ENCODE results near the gene LPAR1.

LPAR1 gene

DNA sequence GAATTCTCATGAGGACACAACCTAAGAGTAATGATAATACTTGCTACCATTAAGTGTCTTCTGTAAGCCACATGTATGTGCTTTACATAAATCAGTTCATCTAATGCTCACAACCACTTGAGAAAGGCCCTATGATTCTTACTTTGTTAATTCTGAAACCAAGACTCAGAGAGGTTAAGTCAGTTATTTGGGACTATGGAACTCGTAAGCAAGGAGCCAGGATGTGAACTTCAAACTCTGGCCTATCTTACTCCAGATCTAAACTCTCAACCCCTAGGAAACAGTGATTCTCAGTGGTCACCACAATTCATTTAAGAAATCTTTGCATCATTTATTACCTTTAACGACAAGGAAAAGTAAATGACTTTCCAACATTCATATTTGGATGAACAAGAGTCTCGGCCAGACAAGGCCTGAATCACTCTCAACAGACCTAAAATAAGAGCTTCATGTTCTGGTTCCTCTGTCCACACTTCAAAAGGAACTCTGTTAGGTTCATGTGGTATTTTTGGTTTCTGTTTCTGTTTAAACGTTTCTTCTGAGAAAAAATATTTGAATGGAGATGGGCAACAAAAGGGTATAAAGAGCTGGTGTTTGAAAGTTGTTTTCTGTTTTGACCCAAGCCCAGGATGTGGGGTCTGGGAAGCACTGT, 104.8 kb downstream of the LPAR1 start:
- H3K4me3 ChIP-seq (ENCODE audit: low read length), result no peak overlapping the region
- no peak for DNase-seq (ENCODE audit: low read depth)
- TF ChIP-seq, protein P1, sequence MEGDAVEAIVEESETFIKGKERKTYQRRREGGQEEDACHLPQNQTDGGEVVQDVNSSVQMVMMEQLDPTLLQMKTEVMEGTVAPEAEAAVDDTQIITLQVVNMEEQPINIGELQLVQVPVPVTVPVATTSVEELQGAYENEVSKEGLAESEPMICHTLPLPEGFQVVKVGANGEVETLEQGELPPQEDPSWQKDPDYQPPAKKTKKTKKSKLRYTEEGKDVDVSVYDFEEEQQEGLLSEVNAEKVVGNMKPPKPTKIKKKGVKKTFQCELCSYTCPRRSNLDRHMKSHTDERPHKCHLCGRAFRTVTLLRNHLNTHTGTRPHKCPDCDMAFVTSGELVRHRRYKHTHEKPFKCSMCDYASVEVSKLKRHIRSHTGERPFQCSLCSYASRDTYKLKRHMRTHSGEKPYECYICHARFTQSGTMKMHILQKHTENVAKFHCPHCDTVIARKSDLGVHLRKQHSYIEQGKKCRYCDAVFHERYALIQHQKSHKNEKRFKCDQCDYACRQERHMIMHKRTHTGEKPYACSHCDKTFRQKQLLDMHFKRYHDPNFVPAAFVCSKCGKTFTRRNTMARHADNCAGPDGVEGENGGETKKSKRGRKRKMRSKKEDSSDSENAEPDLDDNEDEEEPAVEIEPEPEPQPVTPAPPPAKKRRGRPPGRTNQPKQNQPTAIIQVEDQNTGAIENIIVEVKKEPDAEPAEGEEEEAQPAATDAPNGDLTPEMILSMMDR (IDR thresholded peaks at IDR 0.05; ENCODE audit: insufficient read depth, low read depth, low read length, missing control alignments), result no peak

DNA sequence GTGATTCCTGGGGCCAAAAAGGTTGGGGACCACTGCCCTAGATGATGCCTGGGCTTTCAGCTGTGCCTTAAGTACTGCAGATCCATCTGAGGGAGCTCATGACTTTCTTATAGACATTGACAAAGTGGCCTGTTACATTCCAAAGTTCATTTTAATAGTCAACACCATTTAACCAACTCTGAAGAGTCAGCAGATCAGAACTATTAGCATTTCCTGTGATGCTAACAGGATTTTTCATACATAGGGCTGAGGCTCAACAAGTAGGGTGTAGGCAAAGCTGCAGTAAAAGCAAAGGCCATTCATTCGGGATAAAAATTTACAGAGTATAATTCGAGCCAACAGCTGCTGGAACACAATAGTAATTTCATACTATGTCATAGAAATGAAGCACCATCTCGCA, 105.4 kb downstream of the LPAR1 start:
- no peak overlapping the region for H3K4me3 ChIP-seq (ENCODE audit: low read length)
- no peak for DNase-seq (ENCODE audit: low read depth)
- TF ChIP-seq, protein P1 (IDR thresholded peaks at IDR 0.05; ENCODE audit: insufficient read depth, low read depth, low read length, missing control alignments), result no peak

DNA sequence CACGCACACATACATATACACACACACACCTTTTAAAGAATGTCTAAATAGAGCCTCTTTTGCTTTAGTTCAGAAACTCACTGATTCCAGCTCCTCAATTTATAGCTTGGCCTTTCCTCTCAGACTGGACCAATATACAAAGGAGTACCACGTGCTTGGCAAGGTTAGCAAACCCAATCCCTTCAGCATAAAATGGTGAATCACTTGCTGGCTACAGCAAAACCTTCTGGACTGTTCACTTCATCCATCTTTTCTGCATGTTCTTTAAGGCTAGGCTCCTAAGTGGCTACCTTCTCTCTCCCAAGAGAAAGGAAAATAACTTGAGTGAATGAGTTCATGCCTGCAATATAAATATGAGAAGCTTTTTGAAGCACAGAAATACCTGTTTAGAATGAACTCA, 109.7 kb downstream of the LPAR1 start:
- TF ChIP-seq, protein P1 (IDR thresholded peaks at IDR 0.05; ENCODE audit: insufficient read depth, low read depth, low read length, missing control alignments), result no peak
- no peak overlapping the region for H3K4me3 ChIP-seq (ENCODE audit: low read length)

DNA sequence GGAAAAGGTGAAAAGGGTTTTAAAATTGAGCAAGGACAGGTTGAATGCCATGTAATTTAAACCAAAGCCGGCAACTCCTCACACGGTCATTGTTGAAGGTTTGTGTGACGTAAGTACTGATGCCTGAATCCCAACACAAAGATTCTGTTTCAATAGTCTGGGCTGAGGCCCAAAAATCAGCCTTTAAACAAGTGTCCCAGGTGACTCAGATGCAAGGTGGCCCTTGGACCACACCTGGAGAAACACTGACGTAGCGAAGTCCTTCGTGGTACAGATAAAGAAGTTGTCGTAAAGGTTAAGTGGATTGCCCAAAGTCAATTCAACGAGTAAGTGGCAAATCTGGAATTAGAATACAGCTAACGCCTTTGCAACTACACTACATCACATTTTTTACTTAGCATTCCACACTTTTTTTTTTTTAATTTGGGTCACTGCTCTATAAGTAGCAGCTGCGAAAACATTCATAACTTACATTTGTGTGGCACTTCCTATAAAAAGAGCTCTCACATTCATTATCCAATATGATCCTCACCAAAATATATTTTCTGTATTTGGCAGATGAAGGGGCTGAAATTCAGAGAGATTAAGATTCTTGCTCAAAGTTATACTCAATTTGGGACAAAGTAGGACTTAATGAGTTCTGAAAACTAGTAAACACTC, 111.3 kb downstream of the LPAR1 start:
- DNase-seq (ENCODE audit: low read depth), result peak; percentile 66
- H3K4me3 ChIP-seq (ENCODE audit: low read length), result no peak overlapping the region
- TF ChIP-seq, protein P1 (IDR thresholded peaks at IDR 0.05; ENCODE audit: insufficient read depth, low read depth, low read length, missing control alignments), result no peak

More for the DNA sequence above, 109.7 kb downstream of the LPAR1 start:
- DNase-seq (ENCODE audit: low read depth), result no peak

DNA sequence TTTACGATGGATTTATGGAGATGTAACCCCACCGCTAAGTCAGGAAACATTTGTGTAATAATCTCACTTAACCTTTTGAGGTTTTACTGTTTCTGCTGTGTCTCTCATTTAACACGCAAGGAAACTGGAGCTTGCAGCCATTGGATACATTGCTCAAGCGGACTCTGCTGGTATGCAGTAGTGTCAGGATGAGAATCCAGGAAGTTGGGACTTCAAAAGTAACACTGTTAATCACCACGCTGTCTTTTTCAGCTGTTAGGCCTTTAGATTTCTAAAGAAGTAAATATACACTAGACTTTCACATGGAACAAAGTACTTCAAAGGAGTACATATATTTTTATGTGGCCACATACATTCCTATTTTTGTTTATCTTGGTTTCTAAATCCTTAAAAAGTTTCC, 114.7 kb downstream of the LPAR1 start:
- H3K4me3 ChIP-seq (ENCODE audit: low read length), result no peak overlapping the region
- TF ChIP-seq, protein P1 (IDR thresholded peaks at IDR 0.05; ENCODE audit: insufficient read depth, low read depth, low read length, missing control alignments), result no peak
- no peak for DNase-seq (ENCODE audit: low read depth)

DNA sequence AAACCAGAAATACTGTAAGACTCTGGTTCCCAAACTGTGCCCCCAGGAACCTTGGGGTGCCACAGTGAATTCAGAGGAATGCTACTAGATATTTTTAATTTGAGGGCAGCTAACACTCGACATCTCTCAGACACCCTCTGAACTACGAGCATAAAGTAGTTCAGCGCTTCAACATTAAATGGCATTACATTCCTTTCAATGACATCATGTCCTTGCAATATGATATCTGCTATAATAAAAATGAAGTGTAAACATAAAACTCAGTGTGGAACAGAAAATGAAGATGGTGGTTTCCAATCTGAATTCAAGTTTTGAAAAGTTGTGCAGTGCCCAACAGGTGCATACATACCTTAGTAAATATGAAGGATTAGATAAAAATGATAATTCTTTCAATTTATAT, 116.1 kb downstream of the LPAR1 start:
- TF ChIP-seq, protein P1 (IDR thresholded peaks at IDR 0.05; ENCODE audit: insufficient read depth, low read depth, low read length, missing control alignments), result no peak
- no peak overlapping the region for H3K4me3 ChIP-seq (ENCODE audit: low read length)
- DNase-seq (ENCODE audit: low read depth), result no peak

DNA sequence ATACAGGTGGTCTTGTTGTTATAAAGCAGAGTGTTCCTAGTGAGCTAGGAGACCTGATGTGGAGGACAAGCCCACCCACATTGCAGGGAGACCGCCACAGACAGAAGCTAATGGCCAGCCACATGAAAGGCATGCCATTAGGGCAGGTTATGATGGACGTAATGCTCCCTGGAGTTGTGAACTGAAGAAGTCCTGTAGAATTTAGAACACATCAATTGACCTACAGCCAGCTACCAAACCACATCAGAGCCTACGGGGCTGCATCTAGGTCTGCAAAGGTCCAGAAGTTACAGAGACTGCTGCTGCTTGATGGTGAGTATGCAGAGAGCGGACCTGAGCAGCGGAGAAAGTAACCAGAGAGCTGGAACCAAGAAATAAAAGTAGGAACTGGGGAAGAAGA, 116.6 kb downstream of the LPAR1 start:
- TF ChIP-seq, protein P1 (IDR thresholded peaks at IDR 0.05; ENCODE audit: insufficient read depth, low read depth, low read length, missing control alignments), result no peak
- no peak overlapping the region for H3K4me3 ChIP-seq (ENCODE audit: low read length)
- no peak for DNase-seq (ENCODE audit: low read depth)
